Measurements from ENCODE around the gene GNB5.
"Not testable (repeated sequence)": the region's sequence is repeated elsewhere in the genome, so short reads cannot be mapped to it uniquely, and the experiment has no call there.

The GNB5 gene

GRCh38 chr15:52098323-52098722, 92.9 kb downstream of the GNB5 start:
- no peak for DNase-seq (ENCODE audit: low read depth in 1 of 2, low spot score in 1 of 2)
- H3K27me3 ChIP-seq (ENCODE audit: insufficient read depth, poor library complexity, severe bottlenecking) = no peaks in the 10 kb centered on the region
- H3K27ac ChIP-seq (replicated peaks) = no peak overlapping the region

GRCh38 chr15:52097180-52097579, 94.0 kb downstream of the GNB5 start:
- Histone ChIP-seq H3K27ac (replicated peaks) (no peak overlapping the region), H3K4me3 (replicated peaks; ENCODE audit: insufficient read depth, low read length) (no peak overlapping the region), H3K27me3 (ENCODE audit: insufficient read depth, poor library complexity, severe bottlenecking) (no peaks in the 10 kb centered on the region)
- no peak for TF ChIP-seq CTCF (IDR thresholded peaks at IDR 0.05; ENCODE audit: insufficient read depth, low read length)
- no peak for TF ChIP-seq SPI1 (IDR thresholded peaks at IDR 0.05; ENCODE audit: borderline replicate concordance, low read depth)
- TF ChIP-seq REST (IDR thresholded peaks at IDR 0.05; ENCODE audit: insufficient replicate concordance, low read depth) = no peak
- TF ChIP-seq POLR2AphosphoS5 (IDR thresholded peaks at IDR 0.05; ENCODE audit: low read depth) = no peak
- no peak for TF ChIP-seq GABPA (IDR thresholded peaks at IDR 0.05; ENCODE audit: low read depth)
- no peak for DNase-seq (ENCODE audit: low read depth in 1 of 2, low spot score in 1 of 2)

More at GRCh38 chr15:52098323-52098722, 92.9 kb downstream of the GNB5 start:
- H3K4me3 ChIP-seq (replicated peaks; ENCODE audit: insufficient read depth, low read length) = no peak overlapping the region
- TF ChIP-seq GABPA (IDR thresholded peaks at IDR 0.05; ENCODE audit: low read depth) = no peak
- no peak for TF ChIP-seq REST (IDR thresholded peaks at IDR 0.05; ENCODE audit: insufficient replicate concordance, low read depth)
- TF ChIP-seq POLR2AphosphoS5 (IDR thresholded peaks at IDR 0.05; ENCODE audit: low read depth) = no peak
- no peak for TF ChIP-seq SPI1 (IDR thresholded peaks at IDR 0.05; ENCODE audit: borderline replicate concordance, low read depth)
- TF ChIP-seq CTCF (IDR thresholded peaks at IDR 0.05; ENCODE audit: insufficient read depth, low read length) = no peak

GRCh38 chr15:52096536-52096935, 94.7 kb downstream of the GNB5 start:
- H3K27ac ChIP-seq (replicated peaks); H3K4me3 ChIP-seq (replicated peaks; ENCODE audit: insufficient read depth, low read length); DNase-seq (ENCODE audit: low read depth in 1 of 2, low spot score in 1 of 2); H3K27me3 ChIP-seq (ENCODE audit: insufficient read depth, poor library complexity, severe bottlenecking): not testable (repeated sequence)

GRCh38 chr15:52095597-52096262, 95.5 kb downstream of the GNB5 start:
- no peaks in the 10 kb centered on the region for H3K27me3 ChIP-seq (ENCODE audit: insufficient read depth, poor library complexity, severe bottlenecking)
- TF ChIP-seq CTCF (IDR thresholded peaks at IDR 0.05; ENCODE audit: insufficient read depth, low read length) (no peak), SPI1 (IDR thresholded peaks at IDR 0.05; ENCODE audit: borderline replicate concordance, low read depth) (no peak), REST (IDR thresholded peaks at IDR 0.05; ENCODE audit: insufficient replicate concordance, low read depth) (no peak), GABPA (IDR thresholded peaks at IDR 0.05; ENCODE audit: low read depth) (no peak), POLR2AphosphoS5 (IDR thresholded peaks at IDR 0.05; ENCODE audit: low read depth) (no peak)
- H3K4me3 ChIP-seq (replicated peaks; ENCODE audit: insufficient read depth, low read length) = no peak overlapping the region
- H3K27ac ChIP-seq (replicated peaks) = no peak overlapping the region
- DNase-seq (ENCODE audit: low read depth in 1 of 2, low spot score in 1 of 2) = no peak

Data from HL-60 (cell line).